ENCODE measurements around the gene FHL2.

Gene FHL2

GRCh38 chr2:105399207-105399861 is 483 bp upstream of the FHL2 start:
- no peak for TF ChIP-seq TCF4 (CRISPR knock-in tag; IDR thresholded peaks at IDR 0.05; ENCODE audit: borderline replicate concordance)
- TF ChIP-seq CSDC2 (CRISPR knock-in tag; IDR thresholded peaks at IDR 0.05) = 0 out of 2 replicates have a peak, but pooled peaks have one; percentile 40
- peak; percentile 29; the same call in 1 of the 2 replicates for TF ChIP-seq ZNF70 (CRISPR knock-in tag; IDR thresholded peaks at IDR 0.05)
- no peak for ATAC-seq

- peak; percentile 13; the same call in 1 of the 3 replicates for ATAC-seq
- no peak for TF ChIP-seq RARB (CRISPR knock-in tag; IDR thresholded peaks at IDR 0.05)
- no peak for TF ChIP-seq SNAI2 (CRISPR knock-in tag; IDR thresholded peaks at IDR 0.05)
- TF ChIP-seq OSR1 (CRISPR knock-in tag; IDR thresholded peaks at IDR 0.05) = no peak
- no peak for TF ChIP-seq TSHZ2 (CRISPR knock-in tag; IDR thresholded peaks at IDR 0.05)
- no peak for TF ChIP-seq POU6F1 (CRISPR knock-in tag; IDR thresholded peaks at IDR 0.05; ENCODE audit: borderline replicate concordance, low read depth)
- no peak for TF ChIP-seq CSRNP3 (CRISPR knock-in tag; IDR thresholded peaks at IDR 0.05)
- no peak for TF ChIP-seq GLIS3 (CRISPR knock-in tag; IDR thresholded peaks at IDR 0.05)
- no peak for TF ChIP-seq CREB5 (CRISPR knock-in tag; IDR thresholded peaks at IDR 0.05; ENCODE audit: low read depth)
- TF ChIP-seq TCF4 (CRISPR knock-in tag; IDR thresholded peaks at IDR 0.05; ENCODE audit: borderline replicate concordance) = no peak
These were observed 907 bp downstream of the FHL2 start for GRCh38 chr2:105397953-105398335.

GRCh38 chr2:105397025-105397722 is 1.7 kb downstream of the FHL2 start:
- TF ChIP-seq GLIS3 (CRISPR knock-in tag; IDR thresholded peaks at IDR 0.05) (no peak), ARNTL (CRISPR knock-in tag; IDR thresholded peaks at IDR 0.05; ENCODE audit: borderline replicate concordance, low read depth) (no peak), CSDC2 (CRISPR knock-in tag; IDR thresholded peaks at IDR 0.05) (no peak), PPARA (CRISPR knock-in tag; IDR thresholded peaks at IDR 0.05; ENCODE audit: borderline replicate concordance) (no peak), ZFP30 (CRISPR knock-in tag; IDR thresholded peaks at IDR 0.05) (no peak), ISL1 (CRISPR knock-in tag; IDR thresholded peaks at IDR 0.05) (no peak), TOX (CRISPR knock-in tag; IDR thresholded peaks at IDR 0.05; ENCODE audit: borderline replicate concordance) (no peak), SNAI2 (CRISPR knock-in tag; IDR thresholded peaks at IDR 0.05) (no peak), TCF4 (CRISPR knock-in tag; IDR thresholded peaks at IDR 0.05; ENCODE audit: borderline replicate concordance) (no peak), CREB5 (CRISPR knock-in tag; IDR thresholded peaks at IDR 0.05; ENCODE audit: low read depth) (no peak)
- ATAC-seq = no peak
